GM12864 (cell line): ENCODE data around the gene TMEM259.

Experiments used
- DNase-seq: peaks from one replicate; pipeline ENCODE4 v3.0.0-alpha.2; 2011; ENCODE audit warnings: low read depth
- H3K4me3 ChIP-seq: 2 replicates; pipeline ENCODE4 v1.5.1; 2011; ENCODE audit warnings: mild to moderate bottlenecking, low read depth, low read length, control low read depth
- CTCF ChIP-seq: IDR thresholded peaks from 2 replicates; pipeline ENCODE4 v1.5.1; 2011; ENCODE audit warnings: low read depth, mild to moderate bottlenecking, moderate library complexity, low read length, control low read depth, inconsistent platforms; ENCODE audit errors: missing control alignments

TMEM259 gene

GRCh38 chr19:1008268-1009040, 12.5 kb downstream of the TMEM259 start:
- no peak for TF ChIP-seq CTCF
- no peak overlapping the region for H3K4me3 ChIP-seq
- no peak for DNase-seq

GRCh38 chr19:1007399-1008251, 13.3 kb downstream of the TMEM259 start:
- no peak for DNase-seq
- no peak for TF ChIP-seq CTCF
- H3K4me3 ChIP-seq = no peak overlapping the region

- no peak overlapping the region for H3K4me3 ChIP-seq
- DNase-seq = no peak
- no peak for TF ChIP-seq CTCF
Measured at GRCh38 chr19:1006711-1007398, 14.1 kb downstream of the TMEM259 start.

GRCh38 chr19:1004803-1005664, 15.9 kb downstream of the TMEM259 start:
- DNase-seq = no peak
- no peak overlapping the region for H3K4me3 ChIP-seq
- TF ChIP-seq CTCF = no peak

- TF ChIP-seq CTCF = no peak
- DNase-seq = no peak
- H3K4me3 ChIP-seq = no peak overlapping the region
Measured at GRCh38 chr19:1004204-1004802, 16.6 kb downstream of the TMEM259 start.

- DNase-seq = no peak
- TF ChIP-seq CTCF = no peak
- H3K4me3 ChIP-seq = no peak overlapping the region
Measured at GRCh38 chr19:1003283-1003682, 17.6 kb downstream of the TMEM259 start.
